NCI-H2196 (cell line): ENCODE measurements around the gene SETD3.
A peak's percentile ranks its signal among the peaks of the same experiment; 100 is the strongest.

ENCODE experiments used
- DNase-seq: peaks from one replicate; lab custom pipeline; 2025; ENCODE audit not compliant: unreplicated experiment; lab: John Stamatoyannopoulos, UW

SETD3 gene

DNA sequence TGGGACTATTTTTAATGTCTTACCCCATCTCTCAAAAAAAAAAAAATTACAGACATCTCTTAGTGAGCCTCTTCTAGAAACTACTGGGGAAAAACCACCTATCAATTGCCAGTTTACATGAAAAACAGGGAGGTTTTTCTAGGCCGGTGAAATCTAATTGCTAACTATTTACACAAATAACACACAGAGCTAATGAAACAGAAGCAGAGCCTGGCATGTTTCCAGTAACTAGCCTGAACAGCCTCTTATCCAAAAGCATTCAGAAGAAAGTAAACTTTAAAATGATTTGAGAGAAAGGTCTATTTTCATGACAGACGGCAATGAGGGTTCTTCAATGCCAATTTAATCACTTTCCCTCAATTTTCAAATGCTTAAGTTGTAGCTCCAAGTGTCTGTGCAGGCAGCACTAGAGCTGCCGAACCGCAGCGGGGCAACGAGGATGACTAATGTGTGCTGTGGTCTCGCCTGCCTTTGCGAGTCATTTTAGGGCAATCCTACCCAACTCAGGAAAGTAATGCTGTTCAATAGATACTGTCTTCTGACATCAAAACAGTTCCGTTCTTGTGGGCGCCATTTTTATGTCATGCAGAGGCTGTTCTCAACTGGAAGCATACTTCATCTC lies 84.6 kb downstream of the SETD3 start:
- peak; percentile 20 for DNase-seq

DNA sequence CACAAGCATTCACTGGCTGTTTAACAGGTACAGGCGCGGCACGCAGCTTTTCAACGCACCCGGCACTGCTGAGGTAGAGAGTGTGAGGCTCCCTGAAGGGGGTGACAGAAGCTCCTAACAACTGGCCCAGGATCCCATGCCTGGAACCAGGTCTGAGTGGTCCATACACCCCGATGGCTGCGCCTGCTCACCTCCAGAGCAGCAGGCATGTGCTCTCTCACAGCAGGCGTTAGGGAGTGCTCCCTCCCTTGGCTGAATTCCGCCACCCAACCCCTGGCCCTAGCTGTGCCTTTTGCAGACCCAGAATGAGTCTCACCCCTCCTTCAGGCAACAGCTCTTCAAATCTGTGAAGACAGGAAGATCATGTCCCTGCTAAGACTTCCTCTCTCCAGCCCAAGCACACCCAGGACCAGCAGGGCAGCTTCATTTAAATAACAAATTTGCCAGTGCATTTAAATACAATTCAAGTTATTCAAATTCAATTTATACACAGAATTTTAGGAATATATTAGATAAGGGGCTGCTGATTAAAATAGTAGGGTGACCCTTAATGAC lies 86.0 kb downstream of the SETD3 start:
- DNase-seq, result no peak

GRCh38 chr14:99393059-99393655 lies 87.5 kb downstream of the SETD3 start:
- DNase-seq, result peak; percentile 3

- no peak for DNase-seq
Observed at GRCh38 chr14:99391671-99392070, 89.0 kb downstream of the SETD3 start.

DNA sequence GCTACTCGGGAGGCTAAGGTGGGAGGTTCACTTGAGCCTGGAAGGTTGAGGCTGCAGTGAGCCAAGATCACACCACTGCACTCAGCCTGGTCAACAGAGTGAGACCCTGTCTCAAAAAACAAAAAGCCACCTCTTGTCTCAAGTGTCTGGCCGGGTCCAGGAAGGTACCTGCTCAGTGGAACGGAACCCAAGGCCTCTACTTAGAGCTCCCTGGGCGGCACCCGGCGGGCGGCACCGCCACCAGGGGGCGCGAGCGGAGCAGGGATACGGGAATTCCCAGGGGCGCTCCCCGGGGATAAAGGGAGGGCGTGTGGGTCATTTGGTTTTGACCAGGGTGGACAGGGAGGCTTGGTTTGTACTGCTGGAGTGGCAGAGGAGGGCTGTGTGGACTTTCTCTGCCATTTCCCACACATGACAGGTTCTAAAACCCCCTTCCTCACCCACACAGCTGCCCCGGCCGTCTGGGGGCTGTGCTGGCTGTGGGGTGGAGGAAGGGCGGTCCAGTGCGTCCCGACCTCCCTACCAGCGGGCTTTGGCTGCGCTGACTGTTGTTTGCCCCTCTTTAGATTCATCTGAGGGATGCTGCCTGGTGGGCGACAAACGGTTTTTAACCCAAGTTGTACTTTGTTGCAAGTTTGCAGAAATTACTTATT lies 91.4 kb downstream of the SETD3 start:
- peak; percentile 32 for DNase-seq

DNA sequence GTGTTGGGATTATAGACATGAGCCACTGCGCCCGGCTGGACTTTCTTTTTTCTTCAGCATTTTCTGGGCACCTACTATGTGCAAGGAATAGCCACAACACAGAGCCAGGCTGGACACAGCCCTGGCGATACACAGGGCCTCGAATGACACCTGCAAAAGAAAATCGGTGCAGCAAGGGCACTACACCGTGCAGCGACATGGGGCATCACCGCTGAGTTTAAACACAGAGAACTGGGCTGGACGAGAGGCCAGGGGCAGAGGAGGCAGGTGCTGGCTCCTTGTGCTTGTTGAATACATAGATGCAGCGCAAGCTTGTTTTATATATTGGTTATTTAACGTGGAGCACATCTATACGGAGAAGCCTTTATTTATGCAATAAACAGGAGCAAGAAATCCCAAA lies 92.4 kb downstream of the SETD3 start:
- no peak for DNase-seq

DNA sequence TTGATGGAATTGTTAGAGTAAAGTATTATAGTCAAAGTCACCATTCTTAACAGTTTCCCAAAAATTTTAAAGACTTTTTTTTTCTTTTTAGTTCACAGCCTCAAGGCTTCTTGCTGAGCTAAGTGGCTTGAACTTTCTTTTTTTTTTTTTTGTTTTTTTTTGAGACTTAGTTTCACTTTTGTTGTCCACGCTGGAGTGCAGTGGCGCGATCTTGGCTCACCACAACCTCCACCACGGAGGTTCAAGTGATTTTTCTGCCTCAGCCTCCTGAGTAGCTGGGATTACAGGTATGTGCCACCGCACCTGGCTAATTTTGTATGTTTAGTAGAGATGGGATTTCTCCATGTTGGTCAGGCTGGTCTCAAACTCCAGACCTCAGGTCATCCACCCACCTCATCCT lies 92.8 kb downstream of the SETD3 start:
- no peak for DNase-seq

GRCh38 chr14:99384450-99385417 lies 95.9 kb downstream of the SETD3 start:
- DNase-seq, result no peak

DNA sequence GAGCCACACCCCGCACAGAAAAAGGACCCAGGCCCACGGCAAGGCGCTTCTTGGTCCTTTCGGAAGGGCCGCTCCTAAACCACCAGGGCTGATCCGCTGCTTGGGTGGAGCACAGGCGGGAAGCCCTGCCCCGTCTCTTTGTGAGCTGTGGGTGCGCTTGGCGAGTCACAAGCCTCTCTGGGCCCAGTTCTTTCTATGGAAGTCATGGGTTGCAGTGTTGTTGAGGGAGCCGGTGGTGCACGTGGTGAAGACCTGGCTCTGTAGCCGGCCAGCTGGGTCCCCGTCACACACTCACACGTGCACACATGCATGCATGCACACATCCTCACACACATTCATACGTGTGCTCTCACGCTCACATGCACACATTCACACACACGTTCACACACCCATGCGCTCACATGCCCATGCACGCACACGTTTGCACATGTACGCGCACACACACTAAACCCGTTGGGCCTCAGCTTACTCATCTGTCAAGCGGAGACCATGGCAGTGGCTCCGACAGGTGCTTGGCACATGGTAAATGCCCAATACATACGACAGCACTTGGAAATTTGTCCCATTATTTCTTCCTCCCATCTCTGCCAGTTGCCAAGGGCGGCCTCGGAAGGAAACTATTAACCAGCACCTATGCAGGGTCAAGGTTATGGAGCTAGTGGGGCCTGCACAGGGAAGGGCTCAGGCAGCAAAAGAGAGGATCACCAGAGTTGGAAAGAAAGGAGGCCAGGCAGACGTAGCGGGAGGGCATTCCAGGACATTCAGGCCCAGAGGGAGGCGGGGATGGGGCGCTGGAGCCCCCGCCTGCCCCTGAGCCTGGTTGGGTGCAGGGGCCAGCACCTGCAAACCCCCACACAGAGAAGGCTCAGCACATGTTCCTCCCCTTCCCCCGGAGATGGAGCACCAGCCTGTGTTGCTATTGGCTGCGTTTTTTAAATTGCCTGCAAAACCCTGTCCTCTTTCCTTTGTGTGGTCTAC lies 96.9 kb downstream of the SETD3 start:
- DNase-seq, result no peak

GRCh38 chr14:99382781-99383471 lies 97.7 kb downstream of the SETD3 start:
- no peak for DNase-seq

DNA sequence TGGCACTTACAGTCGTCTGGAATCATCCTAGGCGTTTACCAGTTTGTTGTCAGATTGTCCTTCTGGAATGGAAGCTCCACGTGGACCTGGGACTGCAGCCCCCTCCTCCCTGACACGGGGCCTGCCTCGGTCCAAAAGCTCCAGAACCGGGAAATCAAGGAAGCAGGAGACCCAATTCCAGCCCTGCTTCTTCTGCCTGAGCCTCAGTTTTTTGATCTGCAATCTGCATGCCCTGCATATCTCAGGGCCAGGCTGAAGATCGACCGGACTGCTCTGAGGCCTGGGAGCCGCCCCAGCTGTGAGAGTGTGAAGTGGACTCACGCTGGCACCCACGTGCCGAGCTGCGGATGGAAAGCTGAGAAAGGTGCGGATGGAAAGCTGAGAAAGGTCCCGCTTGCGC lies 98.6 kb downstream of the SETD3 start:
- DNase-seq, result no peak

DNA sequence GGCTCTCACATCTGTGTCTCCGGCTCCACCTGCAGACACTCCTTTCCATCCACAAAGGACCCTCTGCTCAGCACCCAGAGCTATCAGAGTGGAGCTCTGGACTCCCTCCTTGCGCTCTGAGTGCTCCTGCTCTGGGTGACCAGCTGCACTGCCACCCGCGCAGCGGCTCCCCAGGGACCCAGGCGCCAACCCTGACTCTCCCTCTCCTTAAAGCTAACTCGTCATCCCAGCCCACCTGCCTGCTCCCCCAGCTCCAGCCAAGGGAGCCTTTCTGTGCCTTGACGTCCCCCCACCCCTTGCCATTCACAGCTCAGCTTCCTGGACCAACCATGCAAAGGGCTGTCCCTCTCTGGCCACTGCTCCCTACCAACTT lies 99.0 kb downstream of the SETD3 start:
- DNase-seq, result no peak

DNA sequence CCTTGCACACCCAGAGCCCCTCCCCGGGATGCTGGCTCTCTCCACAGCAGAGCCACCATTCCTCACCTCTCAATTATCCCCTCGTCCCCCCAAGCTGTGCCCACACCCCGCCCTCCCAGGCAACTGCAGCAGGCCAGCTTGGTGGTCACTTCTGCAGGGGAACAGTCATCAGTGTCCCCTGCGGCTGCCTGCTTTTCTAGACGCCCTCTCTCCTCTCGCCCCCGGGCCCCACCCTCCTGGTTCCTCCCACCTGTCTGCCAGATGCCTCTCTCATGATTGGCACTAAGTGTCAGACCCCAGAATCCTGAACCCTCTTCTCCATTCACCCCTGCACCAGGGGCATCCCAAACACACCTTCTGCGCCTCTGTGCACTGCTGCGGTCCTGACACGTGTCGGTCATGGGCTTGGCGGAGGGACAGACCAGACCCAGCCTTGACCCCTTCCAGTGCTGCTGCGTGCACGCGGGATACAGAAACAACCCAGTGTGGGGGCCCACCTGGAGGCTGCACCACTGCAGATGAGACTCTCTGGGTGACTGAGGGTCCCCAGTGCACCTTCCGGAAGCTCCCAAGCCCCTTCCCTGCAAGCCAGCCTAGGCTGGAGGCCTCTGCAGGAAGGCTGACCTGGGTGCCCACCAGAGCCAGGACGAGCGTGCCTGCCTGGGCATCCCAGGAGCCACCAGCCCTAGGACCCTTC lies 99.5 kb downstream of the SETD3 start:
- no peak for DNase-seq

- DNase-seq, result no peak
Observed at GRCh38 chr14:99380402-99380801, 100.3 kb downstream of the SETD3 start.

GRCh38 chr14:99378782-99379214 lies 101.9 kb downstream of the SETD3 start:
- no peak for DNase-seq

DNA sequence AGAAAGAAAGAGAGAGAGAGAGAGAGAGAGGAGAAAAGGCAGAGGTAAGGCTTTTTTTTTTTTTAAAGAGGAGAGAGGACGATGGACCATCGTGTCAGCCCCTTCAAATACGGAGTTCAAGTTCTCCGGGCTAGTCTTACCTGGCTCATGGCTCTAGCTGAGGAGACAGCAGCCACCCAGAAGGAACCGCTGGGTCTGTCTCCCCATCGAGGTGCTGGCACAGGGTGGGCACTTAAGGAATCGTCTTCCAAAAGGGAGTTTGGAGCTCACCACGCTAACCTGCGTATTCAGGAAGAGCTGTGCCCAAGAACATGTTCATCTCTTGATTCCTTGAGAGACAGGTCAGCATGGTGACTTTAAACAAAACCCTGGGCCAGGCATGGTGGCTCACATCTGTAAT lies 102.7 kb downstream of the SETD3 start:
- no peak for DNase-seq

DNA sequence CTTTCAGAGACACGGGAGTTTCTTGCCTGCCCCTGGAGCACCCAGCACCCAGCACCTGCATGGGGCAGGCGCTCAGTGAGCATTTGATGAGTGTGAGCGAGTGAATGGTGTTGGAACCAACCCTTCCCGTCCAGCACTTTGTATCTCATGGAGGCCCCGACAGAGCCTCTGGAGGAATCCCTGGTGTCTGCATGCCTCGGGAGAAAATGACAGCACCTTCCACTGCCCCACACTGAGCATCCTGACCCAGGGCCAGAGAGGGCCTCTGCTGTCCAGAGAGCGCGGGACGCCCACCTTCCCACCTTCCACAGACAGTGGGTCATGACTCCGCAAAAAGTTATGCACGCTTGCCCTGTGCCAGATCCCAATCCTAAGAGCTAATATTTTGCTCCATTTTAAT lies 105.7 kb downstream of the SETD3 start:
- no peak for DNase-seq

- DNase-seq, result no peak
Observed at GRCh38 chr14:99363616-99364290, 116.9 kb downstream of the SETD3 start.
